Right lobe of liver (tissue), 6 donors: ENCODE measurements around the gene SUSD6. TPM values are rescaled to one million over a fixed set of nuclear protein-coding genes. Genes with fewer than 3 reads are reported as not detected.

ENCODE experiments used
- ATAC-seq, 4 donors: fragments of 200-7000 bp; cut with Tn5 transposase; one replicate each; pipeline ENCODE4 v1.9.1; 2020; ENCODE audit warnings: mild to moderate bottlenecking in 4 of 4, moderate library complexity in 4 of 4
- DNase-seq, 3 donors: peaks; one replicate each; pipeline ENCODE4 v3.0.0-alpha.2; 2020
- H3K27ac ChIP-seq, 3 donors: fragments of 200-600 bp; one replicate each; pipeline ENCODE4 v1.8.0; 2022
- H3K27me3 ChIP-seq, 2 donors: fragments of 200-600 bp; one replicate each; pipeline ENCODE4 v1.8.0; 2022
- H3K36me3 ChIP-seq, 4 donors: fragments of 200-600 bp; sonication (generic) in 1 of 4; one replicate each; pipeline versions ENCODE4 v1.5.1 to v1.8.0; 2017 to 2022; ENCODE audit warnings: control low read depth in 1 of 4
- H3K4me1 ChIP-seq, 4 donors: fragments of 200-600 bp; sonication (generic) in 1 of 4; one replicate each; pipeline versions ENCODE4 v1.5.1 to v1.8.0; 2017 to 2022; ENCODE audit warnings: control low read depth in 1 of 4
- H3K4me3 ChIP-seq, 3 donors: fragments of 200-600 bp; one replicate each; pipeline ENCODE4 v1.8.0; 2022
- H3K9me3 ChIP-seq, 4 donors: fragments of 200-600 bp; sonication (generic) in 1 of 4; one replicate each; pipeline versions ENCODE4 v1.5.1 to v1.8.0; 2017 to 2022; ENCODE audit warnings: control low read depth in 1 of 4
- POLR2A ChIP-seq: fragments of 450-650 bp; IDR thresholded peaks from one replicate; pipeline ENCODE4 v1.6.1; 2017; ENCODE audit warnings: antibody characterized with exemption, mild to moderate bottlenecking
- WGBS: methylation state at CpG from one replicate; pipeline ENCODE4 v1.1.6; 2018; ENCODE audit warnings: low coverage, low lambda C conversion rate; ENCODE audit not compliant: insufficient coverage; ENCODE audit errors: missing lambda C conversion rate; 5-methylcytosine and 5-hydroxymethylcytosine counted together
- intact Hi-C, 2 donors: fragments of 100-400 bp; cut with DNase I; formaldehyde crosslinking; loops; one replicate each; pipeline versions ENCODE4 v1.11.2 to v1.14.1; 2022
- total RNA-seq, 6 experiments: library from RNA; depleted of rRNA in 2 of 6; stranded (reverse); fragments of >200 nt in 2 of 6; fragmentation: NEBNext Ultra II Directional in 3 of 6; extraction: Animal tissue kit (Norgen Biotek cat#: 25700) in 3 of 6; gene quantifications; one replicate each; pipeline versions ENCODE4 v1.1.0 to v1.2.4, GENCODE V29; 2016 to 2023
- TF ChIP-seq, protein P1 (sequence below), 4 donors: fragments of 200-600 bp in 3 of 4; fragments of 450-650 bp in 1 of 4; IDR thresholded peaks; one replicate each; pipeline versions ENCODE4 v1.5.1 to v1.8.0; 2016 to 2022; ENCODE audit warnings: antibody characterized with exemption in 4 of 4, mild to moderate bottlenecking in 2 of 4
- donor health status: DM: no; HTN: yes; CAD: no.
- donor health status: DM: no; HTN: no; CAD: no.
- donor health status: DM: no; HTN: no; CAD: no.
- donor health status: DM: no; HTN: yes; CAD: no.
- donor health status: DM: no; HTN: yes; CAD: no.

Gene SUSD6
- total RNA-seq, 6 experiments from 2014 or later, result 9.6 to 17.4 (median 12.5) TPM

DNA sequence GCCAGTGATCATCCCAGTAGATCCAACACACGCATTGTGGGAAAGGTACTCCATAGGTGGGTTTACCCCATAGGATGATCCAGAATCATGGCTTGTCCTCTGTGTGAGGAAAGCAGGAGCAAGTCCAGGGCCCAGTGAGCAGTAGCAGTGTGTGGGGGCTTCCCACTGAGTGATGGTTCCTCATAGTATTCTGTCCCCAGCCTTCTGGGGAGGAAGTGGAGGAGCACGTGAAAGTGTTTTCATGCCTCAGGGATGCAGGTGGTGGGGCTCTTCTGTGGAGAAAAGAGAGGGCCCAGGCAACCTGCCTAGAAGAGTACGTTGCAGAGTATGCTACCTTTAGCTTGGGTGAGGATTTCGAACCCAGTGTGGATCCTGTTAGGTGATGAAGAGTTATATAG is 56.5 kb downstream of the SUSD6 start:
- Histone ChIP-seq H3K27ac (no peak overlapping the region), H3K4me1 (peaks cover 0 to 37% (median 6%) of the 10 kb centered on the region in 4 donors)
- intact Hi-C loops, result no loop called here

DNA sequence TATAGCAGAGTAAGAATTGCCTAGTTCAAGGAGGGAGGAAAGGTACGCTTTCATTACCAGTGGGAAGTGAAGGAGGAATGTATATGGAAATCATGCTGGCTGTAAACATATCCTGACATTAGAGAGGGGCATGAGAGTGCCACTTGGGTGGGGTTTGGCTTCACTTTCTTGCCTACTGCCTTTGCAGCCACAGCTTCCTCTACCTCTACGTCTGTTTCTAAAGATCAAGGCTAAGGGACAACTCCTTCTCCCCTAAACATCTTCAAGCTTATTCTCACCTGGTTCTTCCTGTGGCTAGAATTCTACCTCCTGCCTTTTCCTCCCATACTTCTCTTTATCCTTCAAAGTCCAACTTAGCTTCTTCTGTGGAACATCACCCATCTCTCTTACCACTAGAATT is 58.0 kb downstream of the SUSD6 start:
- WGBS, result 75% methylated on average over 2 of the region's 2 CpGs
- H3K36me3 ChIP-seq, result no peaks in the 10 kb centered on the region
- H3K4me3 ChIP-seq, result no peak overlapping the region
- no peaks in the 10 kb centered on the region for H3K27me3 ChIP-seq
- TF ChIP-seq POLR2A, result no peak
- TF ChIP-seq, protein P1, sequence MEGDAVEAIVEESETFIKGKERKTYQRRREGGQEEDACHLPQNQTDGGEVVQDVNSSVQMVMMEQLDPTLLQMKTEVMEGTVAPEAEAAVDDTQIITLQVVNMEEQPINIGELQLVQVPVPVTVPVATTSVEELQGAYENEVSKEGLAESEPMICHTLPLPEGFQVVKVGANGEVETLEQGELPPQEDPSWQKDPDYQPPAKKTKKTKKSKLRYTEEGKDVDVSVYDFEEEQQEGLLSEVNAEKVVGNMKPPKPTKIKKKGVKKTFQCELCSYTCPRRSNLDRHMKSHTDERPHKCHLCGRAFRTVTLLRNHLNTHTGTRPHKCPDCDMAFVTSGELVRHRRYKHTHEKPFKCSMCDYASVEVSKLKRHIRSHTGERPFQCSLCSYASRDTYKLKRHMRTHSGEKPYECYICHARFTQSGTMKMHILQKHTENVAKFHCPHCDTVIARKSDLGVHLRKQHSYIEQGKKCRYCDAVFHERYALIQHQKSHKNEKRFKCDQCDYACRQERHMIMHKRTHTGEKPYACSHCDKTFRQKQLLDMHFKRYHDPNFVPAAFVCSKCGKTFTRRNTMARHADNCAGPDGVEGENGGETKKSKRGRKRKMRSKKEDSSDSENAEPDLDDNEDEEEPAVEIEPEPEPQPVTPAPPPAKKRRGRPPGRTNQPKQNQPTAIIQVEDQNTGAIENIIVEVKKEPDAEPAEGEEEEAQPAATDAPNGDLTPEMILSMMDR (IDR thresholded peaks at IDR 0.05), result no peak
- intact Hi-C loops, result no loop called here
- no peaks in the 10 kb centered on the region for H3K9me3 ChIP-seq
- ATAC-seq, result no peak
- no peak overlapping the region for H3K27ac ChIP-seq
- peaks cover 5 to 43% (median 12%) of the 10 kb centered on the region in 4 donors for H3K4me1 ChIP-seq
- no peak for DNase-seq

More for the DNA sequence above, 56.5 kb downstream of the SUSD6 start:
- Histone ChIP-seq H3K9me3 (no peaks in the 10 kb centered on the region), H3K4me3 (no peak overlapping the region), H3K36me3 (no peaks in the 10 kb centered on the region), H3K27me3 (no peaks in the 10 kb centered on the region)
- WGBS, result 60% methylated on average over 3 of the region's 4 CpGs
- TF ChIP-seq, protein P1 (IDR thresholded peaks at IDR 0.05), result no peak
- TF ChIP-seq POLR2A, result no peak
- ATAC-seq, result no peak
- DNase-seq, result no peak

DNA sequence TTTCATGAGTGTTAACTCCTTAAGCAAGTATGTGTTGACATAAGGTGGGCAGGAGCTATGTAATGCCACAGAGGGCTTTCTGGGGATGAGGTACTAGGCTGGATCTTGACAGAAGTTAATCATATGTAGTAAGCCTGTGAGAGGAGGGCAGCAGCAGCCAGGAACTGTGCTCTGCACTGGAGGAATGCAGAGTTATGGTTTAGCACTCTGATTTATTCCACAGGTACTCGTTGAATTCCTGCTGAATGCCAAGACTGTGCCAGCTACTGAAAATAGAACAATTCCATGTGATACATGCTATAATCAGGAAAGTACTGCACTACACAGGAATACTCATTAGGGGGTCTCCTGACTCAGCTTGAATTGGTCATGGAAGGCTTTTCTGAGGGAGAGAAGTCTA is 58.7 kb downstream of the SUSD6 start:
- 78% methylated on average over 1 of the region's 1 CpG for WGBS
- TF ChIP-seq, protein P1 (IDR thresholded peaks at IDR 0.05), result no peak
- TF ChIP-seq POLR2A, result no peak
- Histone ChIP-seq H3K4me3 (no peak overlapping the region), H3K4me1 (peaks cover 5 to 43% (median 15%) of the 10 kb centered on the region in 4 donors), H3K27ac (no peak overlapping the region), H3K9me3 (no peaks in the 10 kb centered on the region), H3K36me3 (no peaks in the 10 kb centered on the region), H3K27me3 (no peaks in the 10 kb centered on the region)
- ATAC-seq (no peak), DNase-seq (no peak)
- intact Hi-C loops, result no loop called here

DNA sequence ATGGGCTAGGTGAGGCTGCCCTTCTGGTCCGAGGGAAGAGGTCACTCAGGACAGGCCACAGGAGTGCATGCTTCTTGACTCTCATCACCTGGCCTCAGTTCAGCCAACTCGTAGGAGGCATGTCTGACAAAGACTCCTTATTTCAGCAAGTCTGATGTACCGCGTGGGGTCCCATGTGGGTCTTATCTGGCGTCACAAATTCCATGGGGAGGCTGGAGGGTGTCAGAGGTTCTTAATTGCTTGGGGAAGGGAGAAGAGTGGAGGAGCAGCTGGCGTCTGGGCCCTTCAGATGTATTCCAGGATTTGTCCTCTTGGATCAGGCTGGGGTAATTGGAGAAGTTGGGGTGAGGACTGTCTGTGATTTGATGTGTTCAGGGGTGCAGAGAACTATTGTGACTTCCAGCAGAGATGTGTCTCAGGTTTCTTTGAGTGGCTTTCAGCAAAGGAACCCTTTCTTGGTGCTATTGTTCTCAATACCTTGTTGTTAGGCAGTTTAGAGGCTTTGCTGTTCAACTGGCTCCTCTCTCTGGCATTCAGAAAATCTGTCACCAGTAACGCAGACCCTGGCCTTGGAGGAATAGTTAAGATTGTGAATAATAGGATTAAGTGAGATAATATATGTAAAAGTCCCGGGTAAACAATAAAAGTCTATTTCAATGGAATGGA is 60.1 kb downstream of the SUSD6 start:
- TF ChIP-seq, protein P1 (IDR thresholded peaks at IDR 0.05), result no peak
- TF ChIP-seq POLR2A, result no peak
- no peaks in the 10 kb centered on the region for H3K27me3 ChIP-seq
- no peak overlapping the region for H3K27ac ChIP-seq
- no peaks in the 10 kb centered on the region for H3K36me3 ChIP-seq
- no peak for DNase-seq
- no peaks in the 10 kb centered on the region for H3K9me3 ChIP-seq
- no peak overlapping the region for H3K4me3 ChIP-seq
- ATAC-seq, result no peak
- WGBS, result 88% methylated on average over 8 of the region's 8 CpGs
- peaks cover 5 to 42% (median 17%) of the 10 kb centered on the region in 4 donors for H3K4me1 ChIP-seq
- intact Hi-C loops, result no loop called here
